Stimulated activated CD4-positive, alpha-beta T cell treated with anti-CD3 and anti-CD28 coated beads, Interleukin-2, amount 100 ng/mL, for 24 hours (primary cell): ENCODE results near the gene LAMC1.

Experiments used
- DNase-seq, 2 donors: peaks; one replicate each; pipeline ENCODE4 v3.0.0-alpha.2; 2020

LAMC1 gene

DNA sequence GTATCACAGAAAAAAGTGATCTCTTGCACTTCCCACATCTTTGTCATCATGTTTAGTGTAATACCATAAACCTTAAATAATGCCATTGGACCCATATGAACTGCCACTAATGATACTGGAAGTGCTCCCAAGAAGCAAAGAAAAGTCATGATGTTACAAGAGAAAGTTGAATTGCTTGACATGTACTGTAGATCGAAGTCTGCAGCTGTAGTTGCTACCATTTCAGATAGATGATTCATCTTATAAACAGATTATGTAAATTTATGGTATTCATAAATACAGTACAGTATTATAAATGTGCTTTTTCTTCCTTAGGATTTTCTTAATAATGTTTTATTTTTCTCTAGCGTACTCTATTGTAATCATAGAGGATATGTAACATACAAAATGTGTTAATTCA, 132.7 kb downstream of the LAMC1 start:
- DNase-seq: no peak

DNA sequence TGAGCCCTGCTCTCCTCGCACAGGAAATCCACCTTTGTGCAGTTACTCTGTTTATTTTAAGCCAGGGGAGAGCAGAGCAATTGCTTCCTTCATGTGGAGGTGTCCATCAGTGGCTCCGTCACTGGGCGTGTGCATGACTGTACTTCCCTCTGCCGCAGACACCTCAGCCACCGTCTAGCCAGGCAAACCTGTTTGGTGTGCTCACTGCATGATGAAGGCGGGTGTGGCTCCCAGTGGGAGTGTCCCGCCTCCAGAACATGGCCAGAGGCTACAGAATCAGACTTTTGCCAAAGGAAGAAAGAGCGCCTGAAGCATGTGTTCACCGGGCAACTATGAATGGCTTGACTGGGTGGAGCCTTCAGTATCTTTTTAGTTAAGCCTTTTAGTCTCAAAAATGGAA, 136.7 kb downstream of the LAMC1 start:
- DNase-seq: no peak

DNA sequence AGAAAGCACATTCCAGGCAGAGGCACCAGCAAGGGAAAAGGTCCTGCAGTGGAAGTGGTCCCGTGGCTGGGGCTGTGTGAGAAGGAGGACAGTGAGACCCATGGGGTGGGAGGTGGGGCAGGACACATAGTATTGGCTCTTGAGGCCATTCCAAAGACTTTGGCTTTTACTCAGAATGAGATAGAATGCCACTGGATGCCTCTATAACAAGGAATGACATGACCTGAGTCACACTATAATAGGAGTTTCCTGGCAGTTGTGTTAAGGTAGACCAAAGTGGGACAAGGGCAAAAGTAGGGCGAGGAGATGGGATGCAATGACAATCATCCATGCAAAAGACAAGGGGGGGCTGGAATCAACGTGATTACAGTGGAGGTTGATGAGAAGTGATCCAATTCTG, 138.2 kb downstream of the LAMC1 start:
- no peak for DNase-seq

DNA sequence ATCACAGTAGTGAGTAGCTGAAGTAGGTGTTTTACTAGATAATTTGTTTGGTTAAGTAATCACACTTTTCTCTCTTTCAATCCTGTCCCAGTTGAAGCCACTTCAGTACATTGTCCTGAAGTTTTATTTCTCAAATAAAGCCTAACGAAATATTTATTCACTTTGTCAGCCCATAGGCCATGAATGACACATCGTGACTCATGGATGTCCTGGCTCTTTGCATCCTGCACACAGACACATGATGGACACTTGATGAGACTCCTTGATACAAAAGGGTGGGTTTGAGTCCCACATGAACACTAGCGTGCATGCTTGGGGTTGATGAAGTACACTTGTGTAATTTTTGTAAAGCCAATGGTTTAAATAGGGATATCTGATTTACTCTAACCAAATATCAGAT, 140.1 kb downstream of the LAMC1 start:
- DNase-seq: no peak

DNA sequence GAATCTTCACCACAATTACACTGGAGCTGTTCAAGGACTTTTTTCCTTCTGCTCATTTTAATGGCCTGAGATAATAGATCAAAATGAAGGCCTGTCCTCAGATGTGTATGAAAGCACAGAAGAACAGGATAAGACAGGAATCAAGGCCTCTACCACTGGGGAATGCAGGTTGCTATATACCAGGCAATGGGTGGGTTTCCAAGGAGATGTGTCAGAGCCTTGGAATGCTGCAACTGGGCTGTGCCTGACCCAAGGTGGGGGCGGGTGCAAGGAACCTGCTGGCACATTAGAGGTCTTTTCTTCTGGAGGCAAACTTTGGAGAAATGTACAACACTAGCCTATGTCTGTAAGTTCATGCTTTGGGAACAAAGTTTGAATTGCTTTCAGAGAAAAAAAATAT, 141.1 kb downstream of the LAMC1 start:
- no peak for DNase-seq

DNA sequence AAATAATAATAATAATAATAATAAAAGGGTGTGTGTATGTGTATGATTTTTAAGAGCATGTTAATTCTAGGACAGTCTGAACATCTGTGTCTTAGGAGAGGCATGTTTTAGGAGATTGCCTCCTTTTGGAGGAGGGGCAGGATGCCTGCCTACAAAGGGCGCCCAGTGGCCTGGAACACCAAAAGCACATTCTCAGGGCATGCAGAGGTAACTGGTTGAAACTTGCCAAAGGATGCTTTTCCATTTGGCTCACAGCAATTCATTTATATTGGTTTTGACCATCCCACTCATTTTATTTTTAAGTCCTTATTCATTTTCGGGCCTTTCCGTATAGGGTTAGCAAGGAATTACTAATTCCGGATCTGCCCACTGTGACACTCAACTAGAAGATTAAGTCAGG, 141.7 kb downstream of the LAMC1 start:
- no peak for DNase-seq

DNA sequence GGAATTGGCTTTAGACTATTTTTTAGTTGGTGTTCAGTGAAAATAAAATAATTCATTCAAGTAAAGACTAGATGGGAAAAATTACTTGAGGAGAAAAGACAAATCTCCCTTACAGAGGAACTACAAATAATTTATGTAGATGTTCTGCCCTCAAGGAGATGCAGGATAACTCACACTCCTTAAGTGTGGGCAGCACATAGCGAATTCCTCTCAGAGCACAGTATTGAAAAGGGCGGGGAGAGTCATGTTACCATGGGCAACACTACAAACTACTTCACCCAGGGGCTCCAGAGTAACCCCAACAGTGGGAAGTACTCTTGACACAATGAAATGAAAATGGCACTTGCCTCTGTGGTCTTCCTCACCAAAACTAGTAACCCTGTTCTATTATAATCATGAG, 142.2 kb downstream of the LAMC1 start:
- no peak for DNase-seq

- no peak for DNase-seq
Observed at GRCh38 chr1:183166454-183166853, 143.2 kb downstream of the LAMC1 start.

DNA sequence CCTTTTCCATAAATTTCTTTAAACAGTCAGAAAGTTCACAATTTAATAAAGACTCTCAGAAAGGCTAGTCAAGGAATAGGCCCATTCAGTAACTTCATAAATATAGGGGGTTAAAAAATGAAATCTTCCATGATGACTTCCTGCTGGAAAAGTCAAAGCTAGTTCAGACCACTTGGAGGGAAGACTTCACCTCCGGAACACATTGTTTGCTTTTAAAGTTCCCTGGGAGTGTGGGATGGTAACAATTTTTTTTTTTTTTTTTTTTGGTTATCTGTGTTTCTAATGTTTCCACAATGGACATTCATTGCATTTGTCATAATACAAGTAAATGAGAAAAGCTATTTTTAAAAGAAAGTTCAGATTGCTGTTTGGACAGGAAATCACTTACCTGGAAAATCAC, 144.5 kb downstream of the LAMC1 start:
- DNase-seq: no peak

GRCh38 chr1:183168308-183168707, 145.1 kb downstream of the LAMC1 start:
- DNase-seq: no peak

DNA sequence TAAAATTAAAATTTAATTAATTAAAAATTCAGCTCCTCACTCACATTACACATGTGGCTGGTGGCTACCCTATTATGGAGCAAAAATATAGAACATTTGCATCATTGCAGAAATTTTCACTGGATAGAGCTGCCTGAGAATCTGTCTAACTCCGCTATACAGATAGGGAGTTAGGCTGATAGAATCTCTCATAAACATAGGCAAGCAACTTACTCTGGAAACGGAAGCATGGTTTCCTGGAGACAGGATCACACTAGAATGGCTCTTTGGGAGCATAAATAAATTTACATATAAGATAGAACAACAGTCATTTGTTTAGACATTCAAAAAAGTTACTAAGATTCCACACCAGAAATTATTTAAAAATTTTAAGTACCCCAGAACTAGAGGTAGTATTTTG, 150.6 kb downstream of the LAMC1 start:
- DNase-seq: no peak

DNA sequence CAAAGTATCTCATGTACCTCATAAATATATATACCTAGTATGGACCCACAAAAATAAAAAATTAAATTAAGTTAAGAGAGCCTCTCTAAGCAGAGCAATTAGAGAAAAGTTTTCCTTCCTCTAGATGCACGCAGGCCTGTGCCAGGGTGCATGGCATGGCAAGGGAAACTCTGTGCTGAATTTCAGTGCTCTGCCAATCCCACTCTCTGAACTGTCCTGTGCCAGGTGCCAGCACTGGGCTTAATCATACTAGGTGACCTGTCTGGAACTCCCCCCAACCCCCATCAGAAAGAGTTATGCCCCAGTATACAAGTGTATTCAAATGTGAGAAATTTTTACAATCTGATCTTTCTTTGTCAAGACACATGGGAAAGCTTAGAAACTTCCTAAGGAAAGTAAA, 152.4 kb downstream of the LAMC1 start:
- no peak for DNase-seq

- no peak for DNase-seq
Observed at GRCh38 chr1:183178545-183178944, 155.3 kb downstream of the LAMC1 start.

DNA sequence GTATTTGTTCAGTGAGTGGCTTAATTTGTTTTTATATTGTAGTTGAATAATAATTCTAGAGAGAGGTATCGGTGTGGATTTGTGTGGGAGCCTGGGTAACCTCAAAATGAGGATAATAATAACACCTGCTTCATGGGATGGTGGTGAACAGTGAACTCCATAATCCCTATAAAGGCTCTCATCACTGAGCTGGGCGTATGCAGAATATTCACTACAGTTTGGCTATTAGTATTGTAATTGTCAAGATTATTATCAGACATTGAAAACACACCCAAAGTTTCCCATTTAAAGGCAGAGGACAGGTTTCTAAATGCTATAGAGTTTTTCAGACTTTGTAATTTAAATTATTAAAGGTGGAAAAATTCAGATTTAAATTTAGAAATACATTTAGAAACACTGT, 155.8 kb downstream of the LAMC1 start:
- DNase-seq: no peak

DNA sequence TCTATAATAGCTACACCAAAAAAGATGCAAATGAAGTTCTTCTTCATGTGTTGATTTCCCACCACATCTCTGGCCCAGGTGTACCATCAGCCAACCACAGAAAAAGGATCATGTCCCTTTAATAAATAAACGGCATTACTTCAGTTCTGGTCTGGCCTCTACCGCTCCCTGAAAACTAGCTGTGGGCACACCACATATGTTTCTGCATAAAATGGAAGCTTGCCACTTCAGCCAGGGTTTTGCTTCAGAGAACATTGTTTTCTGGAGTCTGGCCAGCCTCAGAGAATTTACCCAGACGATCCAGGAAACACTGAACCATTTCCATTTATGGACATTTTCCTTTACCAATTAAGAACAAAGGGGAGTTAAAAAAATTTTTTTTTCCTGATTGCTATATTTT, 157.0 kb downstream of the LAMC1 start:
- no peak for DNase-seq

DNA sequence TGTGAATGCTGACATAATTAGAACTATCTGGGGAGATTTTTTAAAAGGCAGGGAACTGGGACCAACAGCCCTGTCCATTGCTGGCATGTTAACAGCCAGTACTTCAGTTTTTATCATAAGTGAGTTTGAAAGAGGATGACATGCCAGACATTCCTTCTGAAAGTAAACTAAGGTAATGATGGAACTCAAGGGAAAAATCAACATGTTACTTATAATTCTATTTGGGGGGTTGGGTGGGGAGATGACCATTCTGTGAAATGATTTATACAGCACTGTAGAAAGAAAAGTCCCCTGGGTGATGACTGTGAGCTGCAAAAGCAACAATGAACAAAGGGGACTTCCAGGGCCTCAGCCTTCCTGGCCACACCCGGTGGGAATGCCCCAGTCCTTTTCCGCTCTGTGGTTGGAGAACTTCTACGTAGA, 157.4 kb downstream of the LAMC1 start:
- peak in 1 of 2 donors; percentile 8 for DNase-seq

- DNase-seq: peak in 1 of 2 donors; percentile 35
Observed at GRCh38 chr1:183185941-183186490, 162.8 kb downstream of the LAMC1 start, which contains the start of gene LAMC2. TSS of gene LAMC2 (plus strand) at chr1:183186264. CDS start at chr1:183186353, 89 bp downstream.

- no peak for DNase-seq
Observed at GRCh38 chr1:183186841-183187240, 163.6 kb downstream of the LAMC1 start.

DNA sequence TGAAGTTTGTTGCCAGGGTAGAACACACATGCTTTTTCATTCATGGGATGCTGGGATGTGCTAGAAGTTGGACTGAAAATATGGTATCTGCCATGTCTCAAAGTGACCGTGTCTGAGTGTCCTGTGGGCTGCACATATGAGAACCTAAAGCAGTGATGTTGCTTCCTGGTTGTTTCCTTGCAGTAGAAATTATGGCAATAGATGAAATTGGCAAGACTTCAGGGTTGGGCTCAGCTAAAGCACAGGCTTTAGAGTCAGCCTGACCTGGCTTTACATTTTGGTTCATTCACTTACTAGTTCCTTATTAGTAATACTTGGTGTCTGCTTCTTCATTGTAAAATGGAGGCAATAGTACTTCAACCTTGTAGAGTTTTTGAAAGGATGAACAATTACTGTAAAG, 165.0 kb downstream of the LAMC1 start:
- no peak for DNase-seq

- DNase-seq: no peak
Observed at GRCh38 chr1:183191833-183192232, 168.6 kb downstream of the LAMC1 start.

DNA sequence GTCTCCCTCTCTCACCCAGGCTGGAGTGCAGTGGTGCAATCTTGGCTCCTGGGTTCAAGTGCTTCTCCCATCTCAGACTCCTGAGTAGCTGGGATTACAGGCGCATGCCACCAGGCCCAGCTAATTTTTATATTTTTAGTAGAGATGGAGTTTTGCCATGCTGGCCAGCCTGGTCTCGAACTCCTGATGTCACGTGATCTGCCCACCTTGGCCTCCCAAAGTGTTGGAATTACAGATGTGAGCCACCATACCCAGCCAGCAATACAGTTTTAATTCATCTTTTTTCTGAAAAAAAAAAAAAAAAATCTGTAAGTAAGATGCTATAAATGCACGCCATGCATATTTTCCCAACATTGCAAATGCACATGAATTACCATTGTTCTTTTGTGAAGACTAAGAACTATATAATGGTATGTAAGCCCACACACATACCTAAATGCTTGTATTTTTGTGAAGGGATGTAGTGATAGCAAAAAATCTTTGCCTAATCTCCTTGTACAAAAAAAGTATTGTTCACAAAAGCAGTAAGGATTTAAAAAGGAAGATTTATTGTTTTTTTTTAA, 170.8 kb downstream of the LAMC1 start:
- no peak for DNase-seq

- peak in 1 of 2 donors; percentile 9 for DNase-seq
Observed at GRCh38 chr1:183194527-183195141, 171.4 kb downstream of the LAMC1 start.

- no peak for DNase-seq
Observed at GRCh38 chr1:183195142-183195574, 171.9 kb downstream of the LAMC1 start.
